GM19397 (cell line): Measurements from ENCODE around the gene DLL4.

Source experiments
- ATAC-seq: cut with Tn5 transposase; IDR thresholded peaks from one replicate; pipeline ENCODE4 v1.9.1; 2021; ENCODE audit warnings: mild to moderate bottlenecking, moderate library complexity; ENCODE audit not compliant: unreplicated experiment

Gene DLL4

GRCh38 chr15:40925863-40926658, 3.1 kb upstream of the DLL4 start:
- no peak for ATAC-seq

- no peak for ATAC-seq
Measured at GRCh38 chr15:40926659-40927494, 2.3 kb upstream of the DLL4 start.

- ATAC-seq = no peak
Measured at GRCh38 chr15:40927495-40927872, 1.7 kb upstream of the DLL4 start.

GRCh38 chr15:40927873-40928806, 1.0 kb upstream of the DLL4 start:
- no peak for ATAC-seq

GRCh38 chr15:40929660-40930429, 705 bp downstream of the DLL4 start:
- no peak for ATAC-seq

GRCh38 chr15:40930430-40931299, 1.5 kb downstream of the DLL4 start:
- no peak for ATAC-seq

- ATAC-seq = no peak
Measured at GRCh38 chr15:40931300-40932142, 2.4 kb downstream of the DLL4 start.

GRCh38 chr15:40932156-40932555, 3.0 kb downstream of the DLL4 start:
- ATAC-seq = no peak

- no peak for ATAC-seq
Measured at GRCh38 chr15:40932649-40933516, 3.7 kb downstream of the DLL4 start.

GRCh38 chr15:40933517-40933902, 4.4 kb downstream of the DLL4 start:
- no peak for ATAC-seq

- ATAC-seq = no peak
Measured at GRCh38 chr15:40934457-40934856, 5.3 kb downstream of the DLL4 start.

- ATAC-seq = no peak
Measured at GRCh38 chr15:40936234-40936708, 7.1 kb downstream of the DLL4 start.

- ATAC-seq = no peak
Measured at GRCh38 chr15:40936709-40937666, 7.8 kb downstream of the DLL4 start.

GRCh38 chr15:40937762-40938535, 8.8 kb downstream of the DLL4 start:
- no peak for ATAC-seq

- ATAC-seq = no peak
Measured at GRCh38 chr15:40938536-40938870, 9.4 kb downstream of the DLL4 start.
